Measurements from ENCODE around the gene INSYN2B. TPM values are rescaled to one million over a fixed set of nuclear protein-coding genes. Genes with fewer than 3 reads are reported as not detected.

Gene INSYN2B
- total RNA-seq, 1 experiment from 2014 or later, result not detected

- POLR2A ChIA-PET, result no interaction called here
- H3K27ac Mint-ChIP-seq, result no peak overlapping the region
- DNase-seq (ENCODE audit: low spot score), result no peak
These were observed 1.6 kb downstream of the INSYN2B start for GRCh38 chr5:169978714-169979113.

GRCh38 chr5:169974121-169974770 lies 6.0 kb downstream of the INSYN2B start:
- no peaks in the 10 kb centered on the region for H3K36me3 Mint-ChIP-seq
- no peak overlapping the region for H3K27ac Mint-ChIP-seq
- ChIA-PET POLR2A (no interaction called here), CTCF (interaction anchor here (0.6 kb wide), 1 partner anchor 278 kb away, joined by 3 read pairs; no protein-coding TSS in a partner anchor)
- H3K27me3 Mint-ChIP-seq (ENCODE audit: low read depth), result peaks cover 30% of the 10 kb centered on the region
- peaks cover 41% of the 10 kb centered on the region for H3K4me1 Mint-ChIP-seq
- ATAC-seq, result no peak
- H3K4me3 Mint-ChIP-seq, result no peak overlapping the region
- H3K9me3 Mint-ChIP-seq, result no peaks in the 10 kb centered on the region
- DNase-seq (ENCODE audit: low spot score), result no peak
- no peak for TF ChIP-seq ESRRA (CRISPR knock-in tag; IDR thresholded peaks at IDR 0.05; ENCODE audit: borderline replicate concordance)
- TF ChIP-seq MLX (CRISPR knock-in tag; IDR thresholded peaks at IDR 0.05), result no peak
- TF ChIP-seq SMAD3 (CRISPR knock-in tag; IDR thresholded peaks at IDR 0.05; ENCODE audit: borderline replicate concordance), result no peak
- TF ChIP-seq TEAD1 (CRISPR knock-in tag; IDR thresholded peaks at IDR 0.05), result no peak
- TF ChIP-seq ZNF232 (CRISPR knock-in tag; IDR thresholded peaks at IDR 0.05), result no peak
- no peak for TF ChIP-seq SOX15 (CRISPR knock-in tag; IDR thresholded peaks at IDR 0.05)
- TF ChIP-seq ERG (CRISPR knock-in tag; IDR thresholded peaks at IDR 0.05), result no peak
- no peak for TF ChIP-seq ZNF423 (CRISPR knock-in tag; IDR thresholded peaks at IDR 0.05)
- no peak for TF ChIP-seq ATF2 (CRISPR knock-in tag; IDR thresholded peaks at IDR 0.05; ENCODE audit: borderline replicate concordance, low read depth)
- no peak for TF ChIP-seq ZNF425 (CRISPR knock-in tag; conservative IDR thresholded peaks at IDR 0.05)
- no peak for TF ChIP-seq NFE2L1 (CRISPR knock-in tag; IDR thresholded peaks at IDR 0.05)
- no peak for TF ChIP-seq ATF3 (CRISPR knock-in tag; conservative IDR thresholded peaks at IDR 0.05)
- no peak for TF ChIP-seq OVOL2 (CRISPR knock-in tag; IDR thresholded peaks at IDR 0.05; ENCODE audit: borderline replicate concordance)
- no peak for TF ChIP-seq FOXP1 (CRISPR knock-in tag; IDR thresholded peaks at IDR 0.05; ENCODE audit: borderline replicate concordance)
- no peak for TF ChIP-seq ZNF121 (CRISPR knock-in tag; IDR thresholded peaks at IDR 0.05)
- no peak for TF ChIP-seq IRF1 (CRISPR knock-in tag; IDR thresholded peaks at IDR 0.05)
- no peak for TF ChIP-seq IRF2 (CRISPR knock-in tag; IDR thresholded peaks at IDR 0.05; ENCODE audit: borderline replicate concordance, low read depth)
- no peak for TF ChIP-seq ATF6 (CRISPR knock-in tag; IDR thresholded peaks at IDR 0.05)

More at GRCh38 chr5:169978714-169979113, 1.6 kb downstream of the INSYN2B start:
- H3K4me3 Mint-ChIP-seq, result no peak overlapping the region
- no peaks in the 10 kb centered on the region for H3K36me3 Mint-ChIP-seq
- ATAC-seq, result no peak
- no peaks in the 10 kb centered on the region for H3K9me3 Mint-ChIP-seq
- peaks cover 38% of the 10 kb centered on the region for H3K27me3 Mint-ChIP-seq (ENCODE audit: low read depth)
- peaks cover 50% of the 10 kb centered on the region for H3K4me1 Mint-ChIP-seq
- CTCF ChIA-PET, result interaction anchor here (0.6 to 3.0 kb wide), 2 partner anchors 76 to 171 kb away, joined by 3 to 36 read pairs; no protein-coding TSS in a partner anchor
- TF ChIP-seq ETV6 (CRISPR knock-in tag; IDR thresholded peaks at IDR 0.05) (no peak), ZNF416 (CRISPR knock-in tag; IDR thresholded peaks at IDR 0.05) (no peak), NFE2L1 (CRISPR knock-in tag; IDR thresholded peaks at IDR 0.05) (no peak), TP53 (CRISPR knock-in tag; IDR thresholded peaks at IDR 0.05) (no peak), NR3C1 (CRISPR knock-in tag; conservative IDR thresholded peaks at IDR 0.05; ENCODE audit: low read depth) (no peak), STAT6 (CRISPR knock-in tag; conservative IDR thresholded peaks at IDR 0.05; ENCODE audit: low read depth) (no peak)

All from WTC11 (cell line).